Stimulated activated CD4-positive, alpha-beta T cell treated with anti-CD3 and anti-CD28 coated beads, Interleukin-2, amount 100 ng/mL, for 24 hours (primary cell): ENCODE data around the gene EED.
"Not testable (repeated sequence)": the region's sequence is repeated elsewhere in the genome, so short reads cannot be mapped to it uniquely, and the experiment has no call there.

Experiments used
- DNase-seq, 2 donors: peaks; one replicate each; pipeline ENCODE4 v3.0.0-alpha.2; 2020

Gene EED

DNA sequence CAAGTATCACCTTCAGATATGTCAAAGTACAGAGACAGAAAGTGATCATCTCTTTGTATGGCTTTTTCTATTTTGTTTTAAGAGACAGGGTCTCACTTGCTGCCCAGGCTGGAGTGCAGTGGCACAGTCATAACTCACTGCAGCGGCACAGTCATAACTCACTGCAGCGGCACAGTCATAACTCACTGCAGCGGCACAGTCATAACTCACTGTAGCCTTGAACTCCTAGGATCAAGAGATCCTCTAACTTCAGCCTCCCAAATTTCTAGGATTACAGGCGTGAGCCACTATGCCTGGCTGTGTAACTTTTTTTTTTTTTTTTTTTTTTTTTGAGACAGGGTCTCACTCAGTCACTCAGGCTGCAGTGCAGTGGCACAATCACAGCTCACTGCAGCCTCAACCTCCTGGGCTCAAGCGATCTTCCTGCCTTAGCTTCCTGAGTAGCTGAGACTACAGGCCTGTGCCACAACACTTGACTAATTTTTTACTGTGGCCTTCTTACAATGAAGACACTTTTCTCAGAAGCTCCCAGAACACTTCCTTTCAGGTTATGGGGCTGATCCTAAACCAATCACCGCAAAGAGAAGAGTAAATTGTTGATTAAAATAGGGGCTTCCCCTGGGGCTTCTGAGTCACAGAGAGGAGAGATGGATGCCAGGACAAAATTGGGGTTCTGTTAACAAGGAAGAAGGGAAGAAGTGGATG, 48.5 kb downstream of the EED start:
- peak; percentile 53 to 57 for DNase-seq

DNA sequence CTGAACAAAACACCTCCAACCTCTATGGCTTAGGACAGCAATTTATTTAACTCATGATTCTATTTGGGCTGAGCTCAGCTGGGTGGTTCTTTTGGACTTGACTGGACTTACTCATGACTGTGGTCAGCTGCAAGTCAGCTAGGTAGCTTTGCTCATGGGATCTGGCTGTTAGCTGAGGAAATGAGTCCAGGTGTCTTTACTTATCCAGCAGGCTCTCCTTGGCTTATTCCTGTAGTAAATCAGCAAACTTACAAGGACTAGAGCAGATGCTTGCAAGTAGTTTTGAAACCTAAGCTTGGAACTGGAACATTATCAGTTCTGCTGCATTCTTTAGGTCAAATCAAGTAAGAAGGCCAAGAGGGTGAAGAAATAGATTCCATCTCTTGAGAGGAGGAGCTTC, 49.5 kb downstream of the EED start:
- no peak for DNase-seq

DNA sequence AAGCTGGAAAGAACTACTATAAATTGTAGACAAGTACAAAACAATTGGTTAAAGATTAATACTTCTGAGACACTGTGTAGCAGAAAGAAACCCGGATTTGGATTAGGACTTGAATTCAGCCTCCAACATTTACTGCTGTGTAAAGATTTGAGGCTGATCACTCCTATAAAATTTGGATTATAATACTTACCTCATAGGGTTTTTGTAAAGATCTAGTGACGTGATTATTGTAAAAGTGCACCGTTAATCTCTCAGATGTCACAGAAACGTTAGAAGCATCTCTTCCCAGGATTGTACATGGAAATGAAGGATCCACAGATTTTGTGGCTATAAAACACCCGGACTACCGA, 57.2 kb downstream of the EED start:
- no peak for DNase-seq

DNA sequence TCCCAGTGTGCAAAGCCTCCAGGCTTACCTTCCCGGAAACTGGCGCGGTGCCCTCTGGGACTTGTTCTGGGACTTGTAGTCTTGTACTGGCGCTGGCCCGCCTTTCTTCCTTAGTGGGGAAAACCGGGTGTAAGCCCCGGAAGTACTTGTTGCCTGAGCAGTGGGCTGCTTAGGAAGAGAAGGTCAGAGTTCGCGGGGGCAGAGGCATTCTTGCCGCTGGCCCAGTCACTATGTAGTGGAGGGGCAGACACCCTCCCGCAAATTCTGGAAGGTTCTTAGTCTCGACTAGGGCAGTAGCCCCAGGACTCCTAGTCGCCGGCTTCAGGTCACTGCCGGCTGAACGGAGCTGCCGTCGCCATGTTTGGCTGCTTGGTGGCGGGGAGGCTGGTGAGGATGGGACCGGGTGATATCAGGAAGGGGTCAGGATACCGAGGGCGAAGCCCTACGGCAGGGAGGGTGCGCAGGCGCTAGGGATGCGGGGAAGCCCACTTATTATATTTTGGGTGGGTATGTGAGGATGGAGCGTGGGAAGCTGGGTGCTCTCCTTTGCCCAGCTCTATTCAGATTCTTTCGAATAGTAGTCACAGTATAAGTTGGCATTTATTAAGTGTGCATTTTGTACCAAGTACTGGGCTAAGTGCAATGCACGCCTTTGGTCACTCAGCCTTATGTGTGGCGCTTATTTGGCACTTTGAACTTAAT, 57.7 kb downstream of the EED start, which contains the start of gene HIKESHI:
HIKESHI (plus strand) TSS at position 149 of the 702 bp plus-strand sequence; CDS start at position 358, 209 bp downstream.
- DNase-seq = peak; percentile 94

DNA sequence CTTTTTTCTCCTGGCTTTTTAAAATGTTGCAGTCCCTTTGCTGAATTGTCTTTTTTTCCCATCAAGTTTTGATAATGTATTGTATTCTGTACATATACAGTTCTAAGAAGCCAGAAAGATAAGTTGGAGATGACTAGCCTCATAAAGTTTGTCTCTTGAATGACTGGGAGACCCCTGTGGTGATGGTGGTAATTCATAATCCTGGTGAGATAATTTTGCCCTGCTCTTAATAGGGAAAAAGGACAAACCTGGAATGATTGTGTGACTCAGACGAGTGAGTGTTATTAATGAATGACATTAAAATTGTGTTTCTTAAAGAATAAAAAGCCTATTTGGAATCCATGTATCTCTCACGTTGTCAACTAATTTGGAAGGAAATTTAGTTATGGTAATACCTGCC, 58.7 kb downstream of the EED start:
- no peak for DNase-seq

GRCh38 chr11:86308710-86309109, 64.2 kb downstream of the EED start:
- not testable (repeated sequence) for DNase-seq

- DNase-seq = no peak
Measured at GRCh38 chr11:86313793-86314192, 69.2 kb downstream of the EED start.

GRCh38 chr11:86314636-86315035, 70.1 kb downstream of the EED start:
- no peak for DNase-seq
